Tibial nerve (tissue), 4 donors: ENCODE results near the gene LIM2.

Source experiments
- EP300 ChIP-seq, 2 donors: sonication (generic); formaldehyde crosslinking; IDR thresholded peaks; one replicate each; pipeline ENCODE4 v1.6.1; 2017; ENCODE audit warnings: antibody characterized with exemption in 2 of 2, mild to moderate bottlenecking in 1 of 2
- TF ChIP-seq, protein P1 (sequence below), 5 experiments: fragments of 200-600 bp in 3 of 5; fragments of 450-650 bp in 2 of 5; sonication (generic) in 3 of 5; IDR thresholded peaks; one replicate each; pipeline ENCODE4 v1.5.1; 2016 to 2019; ENCODE audit warnings: antibody characterized with exemption in 5 of 5, mild to moderate bottlenecking in 3 of 5, moderate library complexity in 2 of 5

DNA sequence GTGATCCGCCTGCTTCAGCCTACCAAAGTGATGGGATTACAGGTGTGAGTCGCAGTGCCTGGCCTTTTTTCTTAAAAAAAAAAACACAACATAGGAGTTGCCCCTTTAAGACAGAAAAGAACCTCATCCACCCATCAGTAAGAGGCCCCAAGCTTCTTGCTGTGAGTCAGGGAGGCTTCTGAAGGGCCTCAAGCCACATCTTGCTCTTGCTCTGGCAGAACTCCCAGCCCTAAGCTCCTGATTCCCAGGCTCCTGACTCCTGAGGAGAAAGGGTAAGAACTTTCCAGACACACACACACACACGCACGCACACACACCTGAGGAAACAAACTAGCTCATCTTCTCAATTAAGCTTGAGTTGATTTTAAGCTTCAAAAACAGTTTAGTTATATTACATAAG lies 28.5 kb downstream of the LIM2 start:
- TF ChIP-seq, protein P1, sequence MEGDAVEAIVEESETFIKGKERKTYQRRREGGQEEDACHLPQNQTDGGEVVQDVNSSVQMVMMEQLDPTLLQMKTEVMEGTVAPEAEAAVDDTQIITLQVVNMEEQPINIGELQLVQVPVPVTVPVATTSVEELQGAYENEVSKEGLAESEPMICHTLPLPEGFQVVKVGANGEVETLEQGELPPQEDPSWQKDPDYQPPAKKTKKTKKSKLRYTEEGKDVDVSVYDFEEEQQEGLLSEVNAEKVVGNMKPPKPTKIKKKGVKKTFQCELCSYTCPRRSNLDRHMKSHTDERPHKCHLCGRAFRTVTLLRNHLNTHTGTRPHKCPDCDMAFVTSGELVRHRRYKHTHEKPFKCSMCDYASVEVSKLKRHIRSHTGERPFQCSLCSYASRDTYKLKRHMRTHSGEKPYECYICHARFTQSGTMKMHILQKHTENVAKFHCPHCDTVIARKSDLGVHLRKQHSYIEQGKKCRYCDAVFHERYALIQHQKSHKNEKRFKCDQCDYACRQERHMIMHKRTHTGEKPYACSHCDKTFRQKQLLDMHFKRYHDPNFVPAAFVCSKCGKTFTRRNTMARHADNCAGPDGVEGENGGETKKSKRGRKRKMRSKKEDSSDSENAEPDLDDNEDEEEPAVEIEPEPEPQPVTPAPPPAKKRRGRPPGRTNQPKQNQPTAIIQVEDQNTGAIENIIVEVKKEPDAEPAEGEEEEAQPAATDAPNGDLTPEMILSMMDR (IDR thresholded peaks at IDR 0.05), result no peak
- no peak for TF ChIP-seq EP300 (IDR thresholded peaks at IDR 0.05)
